ENCODE data around the gene VPS35.

GRCh38 chr16:46700048-46700447 lies 11.1 kb upstream of the VPS35 start:
- TF ChIP-seq CTCF (conservative IDR thresholded peaks at IDR 0.05) (no peak), ZFX (IDR thresholded peaks at IDR 0.05) (no peak)

Data from C4-2B (cell line).